ENCODE measurements around the gene RAPGEFL1. TPM values are rescaled to one million over a fixed set of nuclear protein-coding genes. Genes with fewer than 3 reads are reported as not detected.
"Not testable (repeated sequence)": the region's sequence is repeated elsewhere in the genome, so short reads cannot be mapped to it uniquely, and the experiment has no call there.

The RAPGEFL1 gene
- total RNA-seq, 1 donor from 2014 or later: 3.6 TPM

- H3K27ac Mint-ChIP-seq (ENCODE audit: unreplicated experiment): no peak overlapping the region
- H3K4me1 Mint-ChIP-seq (ENCODE audit: low read depth): peaks cover 12% of the 10 kb centered on the region
- H3K27me3 Mint-ChIP-seq (ENCODE audit: low read depth): no peaks in the 10 kb centered on the region
- no peak overlapping the region for H3K4me3 Mint-ChIP-seq (ENCODE audit: unreplicated experiment)
- H3K9me3 Mint-ChIP-seq (ENCODE audit: low read depth): no peaks in the 10 kb centered on the region
- H3K36me3 Mint-ChIP-seq (ENCODE audit: low read depth): peaks cover 2% of the 10 kb centered on the region
- DNase-seq (ENCODE audit: low spot score): no peak
- TF ChIP-seq, protein P1, sequence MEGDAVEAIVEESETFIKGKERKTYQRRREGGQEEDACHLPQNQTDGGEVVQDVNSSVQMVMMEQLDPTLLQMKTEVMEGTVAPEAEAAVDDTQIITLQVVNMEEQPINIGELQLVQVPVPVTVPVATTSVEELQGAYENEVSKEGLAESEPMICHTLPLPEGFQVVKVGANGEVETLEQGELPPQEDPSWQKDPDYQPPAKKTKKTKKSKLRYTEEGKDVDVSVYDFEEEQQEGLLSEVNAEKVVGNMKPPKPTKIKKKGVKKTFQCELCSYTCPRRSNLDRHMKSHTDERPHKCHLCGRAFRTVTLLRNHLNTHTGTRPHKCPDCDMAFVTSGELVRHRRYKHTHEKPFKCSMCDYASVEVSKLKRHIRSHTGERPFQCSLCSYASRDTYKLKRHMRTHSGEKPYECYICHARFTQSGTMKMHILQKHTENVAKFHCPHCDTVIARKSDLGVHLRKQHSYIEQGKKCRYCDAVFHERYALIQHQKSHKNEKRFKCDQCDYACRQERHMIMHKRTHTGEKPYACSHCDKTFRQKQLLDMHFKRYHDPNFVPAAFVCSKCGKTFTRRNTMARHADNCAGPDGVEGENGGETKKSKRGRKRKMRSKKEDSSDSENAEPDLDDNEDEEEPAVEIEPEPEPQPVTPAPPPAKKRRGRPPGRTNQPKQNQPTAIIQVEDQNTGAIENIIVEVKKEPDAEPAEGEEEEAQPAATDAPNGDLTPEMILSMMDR (IDR thresholded peaks at IDR 0.05): no peak
These were observed 17.6 kb downstream of the RAPGEFL1 start for GRCh38 chr17:40194821-40195220.

- TF ChIP-seq, protein P1 (IDR thresholded peaks at IDR 0.05): no peak
- no peak for DNase-seq (ENCODE audit: low spot score)
- Mint-ChIP-seq H3K27me3 (ENCODE audit: low read depth) (no peaks in the 10 kb centered on the region), H3K4me3 (ENCODE audit: unreplicated experiment) (no peak overlapping the region), H3K9me3 (ENCODE audit: low read depth) (no peaks in the 10 kb centered on the region), H3K36me3 (ENCODE audit: low read depth) (peaks cover 2% of the 10 kb centered on the region), H3K4me1 (ENCODE audit: low read depth) (peaks cover 4% of the 10 kb centered on the region), H3K27ac (ENCODE audit: unreplicated experiment) (no peak overlapping the region)
These were observed 20.3 kb downstream of the RAPGEFL1 start for GRCh38 chr17:40197550-40197949.

- not testable (repeated sequence) for DNase-seq (ENCODE audit: low spot score); H3K9me3 Mint-ChIP-seq (ENCODE audit: low read depth); H3K27me3 Mint-ChIP-seq (ENCODE audit: low read depth)
These were observed 20.7 kb downstream of the RAPGEFL1 start for GRCh38 chr17:40197965-40198456.

GRCh38 chr17:40198576-40198975, 21.3 kb downstream of the RAPGEFL1 start:
- TF ChIP-seq, protein P1 (IDR thresholded peaks at IDR 0.05): no peak
- no peak overlapping the region for H3K4me3 Mint-ChIP-seq (ENCODE audit: unreplicated experiment)
- peaks cover 2% of the 10 kb centered on the region for H3K36me3 Mint-ChIP-seq (ENCODE audit: low read depth)
- H3K27ac Mint-ChIP-seq (ENCODE audit: unreplicated experiment): no peak overlapping the region
- H3K9me3 Mint-ChIP-seq (ENCODE audit: low read depth): no peaks in the 10 kb centered on the region
- no peaks in the 10 kb centered on the region for H3K27me3 Mint-ChIP-seq (ENCODE audit: low read depth)
- no peak for DNase-seq (ENCODE audit: low spot score)
- H3K4me1 Mint-ChIP-seq (ENCODE audit: low read depth): peaks cover 4% of the 10 kb centered on the region

More at GRCh38 chr17:40197965-40198456, 20.7 kb downstream of the RAPGEFL1 start:
- H3K27ac Mint-ChIP-seq (ENCODE audit: unreplicated experiment); H3K36me3 Mint-ChIP-seq (ENCODE audit: low read depth); H3K4me3 Mint-ChIP-seq (ENCODE audit: unreplicated experiment); H3K4me1 Mint-ChIP-seq (ENCODE audit: low read depth): not testable (repeated sequence)

GRCh38 chr17:40203131-40203530, 25.9 kb downstream of the RAPGEFL1 start:
- no peaks in the 10 kb centered on the region for H3K9me3 Mint-ChIP-seq (ENCODE audit: low read depth)
- H3K27me3 Mint-ChIP-seq (ENCODE audit: low read depth): no peaks in the 10 kb centered on the region
- peaks cover 4% of the 10 kb centered on the region for H3K4me1 Mint-ChIP-seq (ENCODE audit: low read depth)
- TF ChIP-seq, protein P1 (IDR thresholded peaks at IDR 0.05): no peak
- H3K27ac Mint-ChIP-seq (ENCODE audit: unreplicated experiment): no peak overlapping the region
- DNase-seq (ENCODE audit: low spot score): no peak
- H3K4me3 Mint-ChIP-seq (ENCODE audit: unreplicated experiment): no peak overlapping the region
- no peaks in the 10 kb centered on the region for H3K36me3 Mint-ChIP-seq (ENCODE audit: low read depth)

- H3K27me3 Mint-ChIP-seq (ENCODE audit: low read depth); DNase-seq (ENCODE audit: low spot score); H3K9me3 Mint-ChIP-seq (ENCODE audit: low read depth); H3K27ac Mint-ChIP-seq (ENCODE audit: unreplicated experiment); H3K36me3 Mint-ChIP-seq (ENCODE audit: low read depth); H3K4me3 Mint-ChIP-seq (ENCODE audit: unreplicated experiment): not testable (repeated sequence)
- peaks cover 11% of the 10 kb centered on the region for H3K4me1 Mint-ChIP-seq (ENCODE audit: low read depth)
These were observed 28.9 kb downstream of the RAPGEFL1 start for GRCh38 chr17:40206193-40206592.

Data from chondrocyte (in vitro differentiated cells).